ENCODE data around the gene RAD51B.
"Not testable (repeated sequence)": the region's sequence is repeated elsewhere in the genome, so short reads cannot be mapped to it uniquely, and the experiment has no call there.

The RAD51B gene

DNA sequence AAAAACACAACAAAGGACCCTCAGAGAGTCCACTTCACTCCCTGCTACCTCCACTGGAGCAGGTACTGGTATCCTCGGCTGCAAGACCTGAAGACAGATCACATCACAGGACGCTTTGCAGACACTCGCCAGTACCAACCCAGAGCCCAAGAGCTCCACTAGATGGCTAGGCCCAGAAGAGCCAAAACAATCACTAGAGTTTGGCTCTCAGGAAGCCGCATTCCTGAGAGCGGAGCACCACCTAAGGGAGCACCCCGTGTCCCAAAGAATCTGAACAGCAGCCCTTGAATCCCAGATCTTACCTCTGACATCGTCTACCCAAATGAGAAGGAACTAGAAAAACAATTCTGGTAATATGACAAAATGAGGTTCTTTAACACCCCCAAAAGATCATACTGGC is 399.8 kb downstream of the RAD51B start:
- DNase-seq, result no peak

DNA sequence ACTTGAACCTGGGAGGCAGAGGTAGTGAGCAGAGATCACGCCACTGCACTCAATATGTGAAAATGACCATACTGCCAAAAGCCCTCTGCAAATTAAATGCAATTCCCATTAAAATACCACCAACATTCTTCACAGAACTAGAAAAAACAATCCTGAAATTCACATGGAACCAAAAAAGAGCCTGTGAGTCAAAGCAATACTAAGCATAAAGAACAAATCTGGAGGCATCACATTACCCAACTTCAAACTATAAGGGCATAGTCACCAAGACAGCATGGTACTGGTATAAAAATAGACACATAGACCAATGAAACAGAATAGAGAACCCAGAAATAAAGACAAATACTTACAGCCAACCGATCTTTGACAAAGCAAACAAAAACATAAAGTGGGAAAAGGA is 401.5 kb downstream of the RAD51B start:
- DNase-seq, result not testable (repeated sequence)

GRCh38 chr14:68222154-68222553 is 402.6 kb downstream of the RAD51B start:
- DNase-seq, result no peak

DNA sequence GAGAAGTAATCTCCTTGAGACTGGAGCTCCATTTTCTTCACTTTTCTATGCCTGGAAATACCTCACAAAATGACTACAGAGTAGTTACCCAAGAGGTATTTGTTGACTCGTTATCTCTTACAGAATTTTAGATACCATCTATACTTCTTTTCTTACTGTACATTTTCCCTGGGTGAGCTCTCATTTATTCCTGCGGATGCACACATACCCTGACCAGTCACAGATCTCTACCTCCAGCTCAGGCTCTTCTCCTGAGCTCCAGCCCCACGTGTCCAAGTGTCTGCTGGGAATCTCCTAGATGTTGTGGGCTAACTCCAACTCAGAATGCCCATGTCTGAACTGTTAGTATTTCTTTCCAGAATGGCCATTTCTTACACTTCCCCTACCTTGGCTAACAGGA is 403.1 kb downstream of the RAD51B start:
- DNase-seq, result no peak

DNA sequence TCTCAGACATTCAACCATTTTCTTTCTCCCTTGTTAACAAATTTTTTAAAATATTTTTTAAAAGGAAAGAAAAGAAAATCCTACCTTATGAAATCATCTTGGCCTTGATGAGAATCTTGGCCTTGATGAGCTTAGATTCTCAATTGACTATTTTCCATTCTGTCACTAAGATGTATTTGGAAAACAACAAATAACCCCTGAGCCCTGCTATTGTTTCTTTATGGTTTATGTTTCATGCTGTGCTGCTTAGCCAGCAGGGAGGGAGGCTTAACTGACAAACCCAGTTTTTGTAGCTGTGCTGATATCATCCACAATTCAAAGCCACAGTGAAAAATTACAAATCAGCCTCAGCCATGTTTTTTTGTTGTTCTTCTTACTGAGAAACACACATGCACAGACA is 404.1 kb downstream of the RAD51B start:
- DNase-seq, result no peak

DNA sequence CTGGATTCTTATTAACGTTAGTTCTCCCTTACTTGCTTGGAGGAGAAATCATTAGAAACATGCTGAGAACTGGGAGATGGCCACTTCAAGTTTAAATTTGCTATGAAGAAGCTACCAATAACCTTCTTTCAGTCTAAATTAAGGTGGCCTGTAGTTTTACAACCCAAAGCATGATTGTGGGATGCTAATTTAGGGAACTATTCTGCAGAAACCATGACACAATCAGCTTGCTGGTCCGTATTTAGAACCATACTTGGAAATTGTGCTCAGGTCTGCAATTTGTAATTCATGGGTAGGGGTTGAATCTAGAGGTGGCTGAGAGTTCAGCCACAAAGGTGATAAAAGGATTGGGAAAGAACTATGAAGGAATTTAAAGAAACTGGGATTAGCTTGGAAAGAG is 405.7 kb downstream of the RAD51B start:
- no peak for DNase-seq

- no peak for DNase-seq
Observed at GRCh38 chr14:68226523-68226922, 406.9 kb downstream of the RAD51B start.

DNA sequence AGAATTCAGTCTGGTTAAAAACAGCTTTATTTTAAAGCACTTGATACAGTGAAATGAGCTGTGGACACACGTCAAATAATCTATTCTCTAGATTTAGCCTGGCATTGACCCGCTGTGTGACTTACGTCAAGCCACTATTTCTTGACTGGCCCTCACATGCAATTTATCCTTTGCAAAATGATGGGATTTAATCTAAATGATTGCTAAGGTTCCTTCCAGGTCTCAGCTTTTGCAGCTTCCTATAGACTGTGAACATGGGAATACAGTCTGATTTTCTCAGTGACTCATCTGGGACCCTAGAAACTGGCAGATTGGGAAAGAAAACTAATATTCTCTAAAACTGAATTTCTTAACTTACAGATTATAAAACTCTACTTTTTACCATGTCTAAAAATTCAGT is 409.1 kb downstream of the RAD51B start:
- DNase-seq, result no peak

DNA sequence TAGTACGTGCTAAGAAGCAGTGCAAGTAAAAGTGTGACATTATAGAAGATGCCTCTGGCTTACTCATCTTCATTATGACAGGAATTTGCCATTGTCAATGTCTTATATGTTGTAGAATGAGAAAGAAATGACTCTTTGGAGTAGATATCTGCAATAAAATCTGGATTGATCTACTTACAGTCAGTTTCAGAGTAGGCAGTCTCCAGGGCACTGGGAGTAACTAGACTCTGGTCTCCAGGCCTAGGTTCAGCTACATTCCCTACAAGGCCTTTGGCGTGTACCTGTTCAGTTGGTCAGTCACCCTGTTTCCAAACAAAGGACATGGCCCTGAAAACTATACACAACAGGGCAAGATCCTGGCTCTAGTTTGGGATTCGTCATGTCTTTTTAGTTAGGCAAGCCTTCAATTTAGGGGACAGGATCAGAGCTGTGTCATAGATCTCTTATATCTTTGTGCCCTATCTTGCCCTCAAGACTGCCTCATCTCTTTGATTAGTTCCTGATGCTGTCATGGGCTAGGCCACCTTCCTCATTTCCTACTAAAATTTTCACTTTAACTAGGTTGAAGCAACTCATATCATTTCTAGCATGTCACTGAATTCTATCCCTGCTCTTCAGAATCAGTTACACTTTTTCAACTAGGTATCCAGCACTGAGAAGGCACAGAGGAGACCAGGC is 410.0 kb downstream of the RAD51B start:
- DNase-seq, result no peak

- no peak for DNase-seq
Observed at GRCh38 chr14:68230202-68230949, 410.8 kb downstream of the RAD51B start.

- no peak for DNase-seq
Observed at GRCh38 chr14:68230950-68231717, 411.6 kb downstream of the RAD51B start.

GRCh38 chr14:68231898-68232297 is 412.3 kb downstream of the RAD51B start:
- DNase-seq, result no peak

GRCh38 chr14:68232300-68233055 is 412.9 kb downstream of the RAD51B start:
- DNase-seq, result peak; percentile 8 to 55

DNA sequence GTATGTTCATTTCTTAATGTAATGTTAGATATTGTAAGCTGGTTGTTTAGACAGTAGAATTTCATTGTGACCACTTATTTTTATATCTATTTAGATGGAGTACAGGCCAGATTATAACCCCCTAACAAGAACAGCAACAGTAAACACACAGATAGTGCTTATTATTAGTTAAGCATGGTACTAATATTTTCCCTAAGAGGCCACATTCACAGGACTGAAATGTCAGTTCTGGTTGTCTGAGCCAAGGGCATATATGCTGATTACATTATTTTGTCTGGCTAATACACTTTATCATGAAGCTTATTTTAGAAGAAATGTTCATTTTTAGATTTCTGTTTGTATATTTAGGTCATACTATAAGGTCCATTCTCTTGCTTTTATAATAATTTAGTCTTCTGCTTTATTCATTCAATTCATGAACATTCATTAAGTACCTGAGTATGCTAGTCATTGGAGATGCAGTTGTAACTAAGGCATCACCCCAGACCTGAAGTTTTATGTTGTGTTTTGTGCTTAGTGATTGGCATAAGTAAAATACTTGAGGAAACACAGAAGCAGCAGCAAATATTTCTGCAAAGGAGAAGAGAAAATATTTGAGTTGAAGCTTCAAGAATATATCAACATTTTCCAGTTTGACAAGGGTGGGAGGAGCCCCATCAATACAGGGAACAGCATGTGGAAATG is 413.7 kb downstream of the RAD51B start:
- DNase-seq, result no peak

GRCh38 chr14:68234101-68234905 is 414.7 kb downstream of the RAD51B start:
- DNase-seq, result no peak

- no peak for DNase-seq
Observed at GRCh38 chr14:68235011-68235410, 415.4 kb downstream of the RAD51B start.

GRCh38 chr14:68236582-68237458 is 417.2 kb downstream of the RAD51B start:
- DNase-seq, result no peak

- no peak for DNase-seq
Observed at GRCh38 chr14:68238551-68238950, 419.0 kb downstream of the RAD51B start.

DNA sequence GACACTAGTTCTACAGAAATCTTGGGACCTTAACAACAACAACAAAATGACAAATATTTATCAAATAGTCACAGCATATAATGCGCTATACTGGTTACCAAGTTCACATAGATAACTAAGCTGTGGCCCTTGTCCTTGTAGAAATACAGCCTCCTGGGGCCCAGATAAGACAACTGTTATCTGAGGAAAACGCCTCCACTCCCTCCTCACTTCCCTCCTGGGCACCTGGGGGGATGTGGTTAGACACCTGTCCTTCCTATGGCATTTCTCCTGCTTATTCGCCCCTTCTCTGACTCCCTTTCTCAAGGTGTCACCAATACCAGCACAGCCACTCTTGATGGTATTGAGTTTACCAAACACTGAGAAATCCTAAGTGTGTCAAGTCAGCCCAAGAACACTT is 419.4 kb downstream of the RAD51B start:
- no peak for DNase-seq

Data from inflammatory macrophage (primary cell).